K562 (cell line): ENCODE data around the gene SDC3. TPM values are rescaled to one million over a fixed set of nuclear protein-coding genes. Genes with fewer than 3 reads are reported as not detected.

Experiments
- ATAC-seq: fragments of 200-7000 bp; cut with Tn5 transposase; 3 replicates; pipeline ENCODE4 v1.9.1; 2020; ENCODE audit warnings: moderate library complexity
- BruUV-seq: library from RNA; stranded (reverse); fragments of 400-500 nt; replicated peaks from 2 replicates; lab custom pipeline; 2021; lab: Mats Ljungman, UMichigan
- CTCF ChIA-PET: fragments of 300-600 bp; formaldehyde crosslinking; extraction: SDS; loops from one replicate; lab custom pipeline; 2021; ENCODE audit warnings: low intra/inter-chr PET ratio; lab: Yijun Ruan, JAX
- POLR2A ChIA-PET: fragments of 300-600, 350-650 bp; sonication (Branson Sonifier 250); formaldehyde crosslinking; extraction: SDS; loops from one replicate; lab custom pipeline; 2021; ENCODE audit warnings: antibody characterized with exemption, inconsistent platforms; lab: Yijun Ruan, JAX
- DNase-seq, 4 experiments: peaks; one replicate each; pipeline versions ENCODE4 v3.0.0 to v3.0.0-alpha.2; 2011 to 2018; ENCODE audit warnings: low spot score in 3 of 4, mixed read lengths in 3 of 4; ENCODE audit errors: extremely low read depth in 1 of 4
- FAIRE-seq: peaks from 2 replicates; lab custom pipeline; 2011; peaks lifted over from hg19 to GRCh38; lab: Jason Lieb, UNC
- H2AFZ ChIP-seq: 2 replicates; pipeline ENCODE4 v1.6.0; 2011; ENCODE audit warnings: low read depth, low read length, control low read depth, inconsistent platforms
- H3K27ac ChIP-seq: fragments of 200-600 bp; 3 replicates; pipeline ENCODE4 v1.8.0; 2011; ENCODE audit warnings: low read depth, mild to moderate bottlenecking, control low read depth, inconsistent platforms, low read length, moderate library complexity, mixed read lengths; ENCODE audit errors: extremely low read depth
- H3K27me3 ChIP-seq, 2 experiments: fragments of 300-600 bp in 1 of 2; 2 replicates in 1 of 2; 3 replicates in 1 of 2; pipeline versions ENCODE4 v1.6.0 to v1.8.0; 2011; ENCODE audit warnings: inconsistent platforms in 2 of 2, low read length in 2 of 2, mild to moderate bottlenecking in 1 of 2, mixed read lengths in 1 of 2, moderate library complexity in 1 of 2; ENCODE audit not compliant: control insufficient read depth in 2 of 2, insufficient read depth in 2 of 2
- H3K36me3 ChIP-seq: fragments of 300-600 bp; 3 replicates; pipeline ENCODE4 v1.8.0; 2011; ENCODE audit warnings: mild to moderate bottlenecking, low read length, inconsistent platforms; ENCODE audit not compliant: control insufficient read depth, insufficient read depth
- H3K4me1 ChIP-seq, 2 experiments: fragments of 200-600 bp in 1 of 2; replicated peaks in 1 of 2; 2 replicates in 1 of 2; 3 replicates in 1 of 2; pipeline versions ENCODE4 v1.5.1 to v1.8.0; 2011; ENCODE audit warnings: inconsistent platforms in 2 of 2, low read length in 2 of 2, mild to moderate bottlenecking in 1 of 2, mixed read lengths in 1 of 2, moderate library complexity in 1 of 2; ENCODE audit not compliant: control insufficient read depth in 2 of 2, insufficient read depth in 2 of 2
- H3K4me2 ChIP-seq: 2 replicates; pipeline ENCODE4 v1.6.1; 2011; ENCODE audit warnings: low read length, control low read depth, inconsistent platforms, mixed read lengths; ENCODE audit not compliant: insufficient read depth
- H3K4me3 ChIP-seq: fragments of 200-600 bp; sonication (generic), shearing (Covaris generic); 2 replicates; pipeline ENCODE4 v1.5.1; 2016; ENCODE audit warnings: control low read depth, inconsistent platforms
- H3K79me2 ChIP-seq: fragments of 200-600 bp; 3 replicates; pipeline ENCODE4 v1.8.0; 2011; ENCODE audit warnings: low read length, inconsistent platforms; ENCODE audit not compliant: control insufficient read depth, insufficient read depth
- H3K9ac ChIP-seq, 2 experiments: 2 replicates each; pipeline versions ENCODE4 v1.6.0 to v1.6.1; 2011; ENCODE audit warnings: low read depth in 2 of 2, low read length in 2 of 2, control low read depth in 1 of 2, inconsistent platforms in 1 of 2, mild to moderate bottlenecking in 1 of 2, mixed read lengths in 1 of 2; ENCODE audit not compliant: insufficient read depth in 1 of 2
- H3K9me1 ChIP-seq: one replicate; pipeline ENCODE4 v1.6.0; 2011; ENCODE audit warnings: inconsistent platforms, mild to moderate bottlenecking, low read length, moderate library complexity; ENCODE audit not compliant: control insufficient read depth, insufficient read depth
- H3K9me3 ChIP-seq: replicated peaks from 2 replicates; pipeline ENCODE4 v1.5.1; 2011; ENCODE audit warnings: low read depth, low read length, inconsistent platforms; ENCODE audit not compliant: control insufficient read depth, insufficient read depth
- H4K20me1 ChIP-seq: replicated peaks from 2 replicates; pipeline ENCODE4 v1.6.1; 2011; ENCODE audit warnings: low read length, inconsistent platforms, mixed read lengths; ENCODE audit not compliant: control insufficient read depth, insufficient read depth
- CHD7 ChIP-seq: fragments of 200-600 bp; sonication (generic); IDR thresholded peaks from one replicate; pipeline ENCODE4 v1.6.1; 2012; ENCODE audit warnings: mild to moderate bottlenecking, low read depth, low read length, inconsistent platforms
- NFATC3 ChIP-seq: fragments of 450-650 bp; IDR thresholded peaks from 2 replicates; pipeline ENCODE4 v1.6.1; 2017; ENCODE audit warnings: mild to moderate bottlenecking
- TEAD4 ChIP-seq, 2 experiments: sonication (generic) in 1 of 2; formaldehyde crosslinking in 1 of 2; IDR thresholded peaks; 2 replicates each; pipeline versions ENCODE4 v1.6.1 to v1.8.0; 2012 to 2022; ENCODE audit warnings: borderline replicate concordance in 1 of 2, inconsistent platforms in 1 of 2, low read length in 1 of 2, mild to moderate bottlenecking in 1 of 2, missing genetic modification reagents in 1 of 2
- ZNF695 ChIP-seq: fragments of 450-650 bp; formaldehyde crosslinking; IDR thresholded peaks from 2 replicates; pipeline ENCODE4 v1.4.0; 2020; ENCODE audit warnings: mild to moderate bottlenecking, moderate library complexity
- WGBS: fragments of 100-300 bp; shearing (Covaris generic); methylation state at CpG from one replicate; pipeline ENCODE4 v1.1.6; 2016; ENCODE audit warnings: low coverage, mixed read lengths; ENCODE audit not compliant: insufficient coverage; ENCODE audit errors: missing lambda C conversion rate; 5-methylcytosine and 5-hydroxymethylcytosine counted together
- in situ Hi-C: fragments of 300-500 bp; cut with MboI; formaldehyde crosslinking; loops from 4 replicates; pipeline ENCODE4 v1.15.0; 2018; ENCODE audit warnings: inconsistent platforms, mixed read lengths
- intact Hi-C: fragments of 100-400 bp; cut with micrococcal nuclease; formaldehyde crosslinking; loops from 2 replicates; pipeline ENCODE4 v1.14.2; 2022
- polyA plus RNA-seq, 8 experiments: library from polyadenylated mRNA; depleted of rRNA in 4 of 8; stranded (reverse) in 5 of 8; unstranded in 3 of 8; fragments of >200 nt; fragmentation: Nextera tagmentation in 2 of 8; fragmentation: Illumina TruSeq in 1 of 8; extraction: Ambion mirVana in 2 of 8; extraction: Trizol in 1 of 8; gene quantifications; 2 replicates each; pipeline versions ENCODE4 v1.2.1 to v1.2.3, GENCODE V29; 2011 to 2014; ENCODE audit warnings: inconsistent platforms in 1 of 8, missing spikeins in 1 of 8
- total RNA-seq, 7 experiments: library from RNA; depleted of rRNA in 6 of 7; stranded (reverse); fragments of >200 nt in 6 of 7; fragmentation: Illumina TruSeq in 2 of 7; extraction: Trizol in 2 of 7; gene quantifications; 2 replicates each; pipeline versions ENCODE4 v1.2.1 to v1.2.3, GENCODE V29; 2011 to 2021; ENCODE audit warnings: low replicate concordance in 1 of 7
- TF ChIP-seq, protein P1 (sequence below): IDR thresholded peaks from 2 replicates; pipeline ENCODE4 v1.6.1; 2014; ENCODE audit warnings: antibody characterized with exemption
- TF ChIP-seq, protein P2 (sequence below): sonication (generic); IDR thresholded peaks from 2 replicates; pipeline ENCODE4 v1.6.1; 2016

Gene SDC3
- total and polyA plus RNA-seq, 9 of the 15 experiments (the other 6 are each of a cell fraction or from before 2014, with no cell fraction given): 0.38 to 44.1 (median 12.1) TPM

- H3K9me3 ChIP-seq: no peaks in the 10 kb centered on the region
- H4K20me1 ChIP-seq: peaks cover 19% of the 10 kb centered on the region
- H3K79me2 ChIP-seq: peaks cover 19% of the 10 kb centered on the region
- peaks cover under 1% of the 10 kb centered on the region for H3K9me1 ChIP-seq
- in situ Hi-C loops (no loop called here), intact Hi-C loops (no loop called here)
- no peak overlapping the region for H2AFZ ChIP-seq
- POLR2A ChIA-PET: interaction anchor here (0.5 to 2.5 kb wide), 6 partner anchors 8 to 118 kb away, joined by 3 to 12 read pairs (median 4); no protein-coding TSS in a partner anchor
- H3K36me3 ChIP-seq: no peaks in the 10 kb centered on the region
- CTCF ChIA-PET: no interaction called here
- no peak overlapping the region for H3K9ac ChIP-seq
- 100% methylated on average over 1 of the region's 1 CpG for WGBS
- ATAC-seq: no peak
- H3K4me3 ChIP-seq: no peak overlapping the region
- peaks cover 41 to 67% of the 10 kb centered on the region in 2 experiments for H3K4me1 ChIP-seq
- no peak overlapping the region for H3K4me2 ChIP-seq
- H3K27me3 ChIP-seq: no peaks in the 10 kb centered on the region
- no TSS peak for BruUV-seq
- no peak for DNase-seq
- H3K27ac ChIP-seq: no peak overlapping the region
- FAIRE-seq: no peak
- TF ChIP-seq TEAD4 (IDR thresholded peaks at IDR 0.05; ENCODE audit: low read length) (no peak), TEAD4 (CRISPR knock-in tag; IDR thresholded peaks at IDR 0.05; ENCODE audit: borderline replicate concordance) (no peak), ZNF695 (no peak), CHD7 (no peak), NFATC3 (no peak)
- TF ChIP-seq, protein P1, sequence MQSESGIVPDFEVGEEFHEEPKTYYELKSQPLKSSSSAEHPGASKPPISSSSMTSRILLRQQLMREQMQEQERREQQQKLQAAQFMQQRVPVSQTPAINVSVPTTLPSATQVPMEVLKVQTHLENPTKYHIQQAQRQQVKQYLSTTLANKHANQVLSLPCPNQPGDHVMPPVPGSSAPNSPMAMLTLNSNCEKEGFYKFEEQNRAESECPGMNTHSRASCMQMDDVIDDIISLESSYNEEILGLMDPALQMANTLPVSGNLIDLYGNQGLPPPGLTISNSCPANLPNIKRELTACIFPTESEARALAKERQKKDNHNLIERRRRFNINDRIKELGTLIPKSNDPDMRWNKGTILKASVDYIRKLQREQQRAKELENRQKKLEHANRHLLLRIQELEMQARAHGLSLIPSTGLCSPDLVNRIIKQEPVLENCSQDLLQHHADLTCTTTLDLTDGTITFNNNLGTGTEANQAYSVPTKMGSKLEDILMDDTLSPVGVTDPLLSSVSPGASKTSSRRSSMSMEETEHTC: no peak
- TF ChIP-seq, protein P2, sequence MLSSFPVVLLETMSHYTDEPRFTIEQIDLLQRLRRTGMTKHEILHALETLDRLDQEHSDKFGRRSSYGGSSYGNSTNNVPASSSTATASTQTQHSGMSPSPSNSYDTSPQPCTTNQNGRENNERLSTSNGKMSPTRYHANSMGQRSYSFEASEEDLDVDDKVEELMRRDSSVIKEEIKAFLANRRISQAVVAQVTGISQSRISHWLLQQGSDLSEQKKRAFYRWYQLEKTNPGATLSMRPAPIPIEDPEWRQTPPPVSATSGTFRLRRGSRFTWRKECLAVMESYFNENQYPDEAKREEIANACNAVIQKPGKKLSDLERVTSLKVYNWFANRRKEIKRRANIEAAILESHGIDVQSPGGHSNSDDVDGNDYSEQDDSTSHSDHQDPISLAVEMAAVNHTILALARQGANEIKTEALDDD: no peak
These were observed 3.6 kb downstream of the SDC3 start for GRCh38 chr1:30904962-30905335.
